GM13976 (cell line): ENCODE results near the gene C10orf105.

Experiments used
- DNase-seq: peaks from one replicate; pipeline ENCODE4 v3.0.0; 2012; ENCODE audit warnings: low spot score
- CTCF ChIP-seq: IDR thresholded peaks from 2 replicates; pipeline ENCODE4 v1.5.1; 2012; ENCODE audit warnings: borderline replicate concordance, mild to moderate bottlenecking; ENCODE audit not compliant: insufficient read depth; ENCODE audit errors: extremely low read depth, missing control alignments, control extremely low read depth
- in situ Hi-C: fragments of 300-500 bp; cut with MboI; formaldehyde crosslinking; loops from one replicate; pipeline ENCODE4 v1.12.0; 2022; ENCODE audit warnings: low sequenced_read_pairs, mixed read lengths, inconsistent platforms; ENCODE audit not compliant: unreplicated experiment

C10orf105 gene

DNA sequence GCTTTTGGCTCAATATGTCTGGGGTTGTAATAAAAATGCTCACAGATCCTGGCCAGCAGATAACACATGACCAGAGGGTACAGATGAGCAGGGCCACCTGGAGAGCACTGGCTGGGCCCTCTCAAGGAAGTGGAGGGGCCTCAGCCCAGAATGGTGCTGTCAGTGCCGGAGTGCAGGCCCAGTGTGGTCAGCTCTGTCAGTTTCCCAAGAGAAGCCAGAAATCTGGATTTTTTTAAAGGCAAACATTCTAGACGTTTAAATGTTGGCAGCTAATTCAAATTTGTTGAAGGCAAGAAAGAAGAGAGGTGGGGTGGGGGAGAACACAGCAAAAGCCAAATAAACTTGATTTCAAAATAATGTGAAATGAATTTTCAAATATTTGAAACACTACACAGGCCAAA, 2.0 kb downstream of the C10orf105 start:
- in situ Hi-C loops, result no loop called here
- DNase-seq, result no peak
- TF ChIP-seq CTCF, result no peak

DNA sequence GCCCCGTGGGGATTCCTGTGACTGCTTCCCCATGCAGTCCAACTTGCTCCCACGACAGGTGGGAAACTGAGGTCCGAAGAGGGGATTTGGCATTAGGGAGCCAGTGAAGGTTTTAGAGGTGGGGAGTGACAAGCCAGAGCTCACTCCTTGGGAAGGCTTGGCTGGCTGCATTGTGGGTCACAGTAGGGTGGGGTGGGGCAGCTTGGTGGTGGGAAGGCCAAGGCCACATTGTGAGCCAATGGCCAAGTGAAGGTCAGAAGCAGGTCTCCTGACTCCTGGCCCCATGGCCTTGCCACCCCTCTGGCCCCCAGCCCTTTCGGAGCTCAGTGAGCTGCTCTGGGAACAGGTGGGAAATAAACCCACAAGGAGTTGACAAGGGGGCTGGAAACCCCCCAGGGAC, 2.5 kb downstream of the C10orf105 start:
- no peak for DNase-seq
- no peak for TF ChIP-seq CTCF
- in situ Hi-C loops, result no loop called here

DNA sequence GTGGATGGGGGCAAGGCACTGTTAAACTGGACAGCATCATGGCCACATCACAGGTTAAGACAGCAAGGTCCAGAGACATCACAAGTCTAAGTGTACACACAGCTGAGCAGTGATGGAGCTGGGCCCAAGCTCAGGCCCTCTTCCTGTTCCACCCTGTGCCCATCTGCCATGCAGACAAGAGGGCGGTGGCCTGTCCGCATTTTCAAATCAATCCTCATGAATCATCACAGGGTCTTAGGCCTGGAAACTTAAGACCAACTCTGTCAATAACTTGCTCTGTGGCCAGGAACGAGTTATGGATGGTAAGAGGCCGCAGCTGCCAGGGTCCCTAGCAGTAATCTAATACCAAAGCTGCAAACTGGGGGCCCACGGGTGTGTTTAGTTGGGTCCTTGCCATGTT, 3.2 kb downstream of the C10orf105 start:
- TF ChIP-seq CTCF, result no peak
- no peak for DNase-seq
- in situ Hi-C loops, result no loop called here

DNA sequence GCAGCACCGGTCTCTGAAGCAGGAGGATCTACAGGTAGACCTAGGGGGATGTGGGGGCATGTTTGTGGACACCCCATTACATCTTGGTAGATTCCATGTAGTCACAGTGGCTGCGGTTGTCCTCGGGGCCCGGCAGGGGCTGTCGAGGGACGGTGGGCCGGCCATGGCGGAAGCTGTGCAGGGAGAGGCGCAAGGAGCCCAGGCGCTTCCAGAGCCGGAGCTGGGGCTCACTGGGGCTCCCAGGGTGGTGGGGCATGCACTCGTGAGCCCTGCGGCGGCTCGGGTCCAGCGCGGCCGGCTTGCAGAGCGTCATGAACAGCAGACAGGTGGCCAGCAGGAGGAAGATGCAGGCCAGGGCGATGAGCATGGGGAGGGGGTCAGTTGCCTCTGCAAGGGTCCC, 3.7 kb downstream of the C10orf105 start:
- no peak for TF ChIP-seq CTCF
- DNase-seq, result no peak
- in situ Hi-C loops, result no loop called here

GRCh38 chr10:71715026-71715425, 4.6 kb downstream of the C10orf105 start:
- in situ Hi-C loops, result no loop called here
- DNase-seq, result no peak
- no peak for TF ChIP-seq CTCF

DNA sequence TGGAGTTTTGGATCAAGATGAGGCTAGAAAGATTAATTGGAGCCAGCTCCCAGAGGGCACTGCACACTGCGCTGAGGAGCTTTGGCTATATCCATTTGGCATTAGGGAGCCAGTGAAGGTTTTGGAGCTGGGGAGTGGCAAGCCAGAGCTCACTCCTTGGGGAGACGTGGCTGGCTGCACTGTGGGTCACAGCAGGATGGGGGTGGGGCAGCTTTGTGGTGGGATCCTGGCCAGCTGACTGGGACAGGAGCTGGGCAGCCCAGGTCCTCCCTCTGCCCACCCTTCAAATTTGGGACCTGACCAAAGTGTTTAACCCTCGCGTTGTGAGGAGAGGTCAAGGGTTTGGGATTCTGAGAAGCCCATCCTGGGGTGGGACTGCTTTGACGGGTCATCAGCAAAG, 5.0 kb downstream of the C10orf105 start:
- in situ Hi-C loops, result no loop called here
- TF ChIP-seq CTCF, result no peak
- no peak for DNase-seq

- in situ Hi-C loops, result no loop called here
Measured at GRCh38 chr10:71714031-71714410, 5.6 kb downstream of the C10orf105 start.

More at GRCh38 chr10:71714031-71714410, 5.6 kb downstream of the C10orf105 start:
- TF ChIP-seq CTCF, result no peak
- no peak for DNase-seq
